SK-N-SH (cell line): ENCODE measurements around the gene ERICH3. TPM values are rescaled to one million over a fixed set of nuclear protein-coding genes. Genes with fewer than 3 reads are reported as not detected.
A peak's percentile ranks its signal among the peaks of the same experiment; 100 is the strongest.

Experiments
- CTCF ChIA-PET: fragments of 300-600, 350-600 bp; formaldehyde crosslinking; extraction: SDS; loops from one replicate; lab custom pipeline; 2021; lab: Yijun Ruan, JAX
- POLR2A ChIA-PET: fragments of 350-600 bp; sonication (Branson Sonifier 250); formaldehyde crosslinking; extraction: SDS; loops from one replicate; lab custom pipeline; 2020; ENCODE audit warnings: antibody characterized with exemption, inconsistent platforms; lab: Yijun Ruan, JAX
- DNase-seq: peaks from one replicate; pipeline ENCODE4 v3.0.0; 2012
- H2AFZ ChIP-seq: fragments of 200-600 bp; sonication (generic); 2 replicates; pipeline ENCODE4 v1.8.1; 2016; ENCODE audit warnings: antibody characterized with exemption, mild to moderate bottlenecking, low read depth
- H3F3A ChIP-seq: fragments of 200-600 bp; sonication (generic); replicated peaks from 2 replicates; pipeline ENCODE3; 2016; ENCODE audit warnings: antibody characterized with exemption, mild to moderate bottlenecking; ENCODE audit not compliant: insufficient read depth
- H3K27ac ChIP-seq, 2 experiments: fragments of 200-500 bp in 1 of 2; fragments of 200-600 bp in 1 of 2; sonication (Bioruptor generic) in 1 of 2; sonication (generic), shearing (Covaris generic) in 1 of 2; 2 replicates each; pipeline versions ENCODE4 v1.5.1 to v1.6.1; 2014 to 2016; ENCODE audit warnings: low read depth in 2 of 2, inconsistent platforms in 1 of 2, low read length in 1 of 2, mild to moderate bottlenecking in 1 of 2, mixed read lengths in 1 of 2
- H3K27me3 ChIP-seq: fragments of 200-600 bp; sonication (generic), shearing (Covaris generic); 2 replicates; pipeline ENCODE4 v1.6.1; 2016; ENCODE audit warnings: mixed run types; ENCODE audit not compliant: insufficient read depth
- H3K36me3 ChIP-seq, 2 experiments: fragments of 200-500 bp in 1 of 2; fragments of 200-600 bp in 1 of 2; sonication (Bioruptor generic) in 1 of 2; sonication (generic) in 1 of 2; replicated peaks in 1 of 2; 2 replicates each; pipeline versions ENCODE3 to v1.5.1; 2014 to 2016; ENCODE audit warnings: low read length in 1 of 2, mild to moderate bottlenecking in 1 of 2; ENCODE audit not compliant: insufficient read depth in 2 of 2, control insufficient read depth in 1 of 2
- H3K4me1 ChIP-seq, 2 experiments: fragments of 200-500 bp in 1 of 2; fragments of 200-600 bp in 1 of 2; sonication (Bioruptor generic) in 1 of 2; sonication (generic), shearing (Covaris generic) in 1 of 2; 2 replicates each; pipeline versions ENCODE4 v1.5.1 to v1.6.1; 2014 to 2016; ENCODE audit warnings: low read depth in 1 of 2, low read length in 1 of 2, mixed run types in 1 of 2; ENCODE audit not compliant: insufficient read depth in 2 of 2, control insufficient read depth in 1 of 2
- H3K4me2 ChIP-seq: fragments of 200-600 bp; sonication (generic), shearing (Covaris generic); 2 replicates; pipeline ENCODE4 v1.6.1; 2017; ENCODE audit warnings: mixed run types
- H3K4me3 ChIP-seq, 2 experiments: fragments of 200-500 bp in 1 of 2; fragments of 200-600 bp in 1 of 2; sonication (Bioruptor generic) in 1 of 2; sonication (generic), shearing (Covaris generic) in 1 of 2; 2 replicates each; pipeline versions ENCODE4 v1.5.1 to v1.8.1; 2014 to 2016; ENCODE audit warnings: low read depth in 2 of 2, inconsistent platforms in 1 of 2, low read length in 1 of 2, mild to moderate bottlenecking in 1 of 2, mixed read lengths in 1 of 2, moderate library complexity in 1 of 2
- H3K79me2 ChIP-seq: fragments of 200-600 bp; sonication (generic); 2 replicates; pipeline ENCODE4 v1.8.1; 2017; ENCODE audit warnings: mild to moderate bottlenecking; ENCODE audit not compliant: insufficient read depth
- H3K9ac ChIP-seq: fragments of 200-600 bp; sonication (generic); 2 replicates; pipeline ENCODE4 v1.6.1; 2017; ENCODE audit warnings: mixed run types
- H3K9me2 ChIP-seq: fragments of 200-600 bp; sonication (generic); 2 replicates; pipeline ENCODE4 v1.6.1; 2017; ENCODE audit warnings: mixed run types
- H3K9me3 ChIP-seq: fragments of 200-600 bp; sonication (generic); 2 replicates; pipeline ENCODE4 v1.6.1; 2017; ENCODE audit warnings: mixed run types, mild to moderate bottlenecking, moderate library complexity
- H4K20me1 ChIP-seq: fragments of 200-600 bp; sonication (generic); 2 replicates; pipeline ENCODE4 v1.6.1; 2017; ENCODE audit warnings: mild to moderate bottlenecking, mixed run types; ENCODE audit not compliant: insufficient read depth
- GATA2 ChIP-seq: sonication (generic); formaldehyde crosslinking; IDR thresholded peaks from 2 replicates; pipeline ENCODE4 v1.5.0; 2020; ENCODE audit warnings: mild to moderate bottlenecking, missing genetic modification reagents
- IRF3 ChIP-seq: fragments of 150-350 bp; IDR thresholded peaks from 2 replicates; pipeline ENCODE4 v1.6.1; 2016; ENCODE audit warnings: mild to moderate bottlenecking, low read depth, low read length
- PBX3 ChIP-seq: IDR thresholded peaks from 2 replicates; pipeline ENCODE4; 2012
- RAD21 ChIP-seq: IDR thresholded peaks from 2 replicates; pipeline ENCODE4 v1.6.1; 2012; ENCODE audit warnings: mild to moderate bottlenecking, low read length
- RCOR1 ChIP-seq: fragments of 150-350 bp; IDR thresholded peaks from 2 replicates; pipeline ENCODE4 v1.6.1; 2017; ENCODE audit warnings: antibody characterized with exemption, low read length
- RFX5 ChIP-seq: IDR thresholded peaks from 2 replicates; pipeline ENCODE4 v1.6.1; 2012; ENCODE audit warnings: mild to moderate bottlenecking, improper control_type of control experiment, low read length
- WGBS: methylation state at CpG from one replicate; pipeline ENCODE4 v1.1.6; 2017; ENCODE audit warnings: low lambda C conversion rate; 5-methylcytosine and 5-hydroxymethylcytosine counted together
- polyA plus RNA-seq, 3 experiments: library from polyadenylated mRNA; depleted of rRNA; stranded (reverse); fragments of >200 nt; gene quantifications; 2 replicates each; pipeline ENCODE4 v1.2.3, GENCODE V29; 2012

Gene ERICH3
- polyA plus RNA-seq, 1 of the 3 experiments (the other 2 are of a cell fraction) = not detected

GRCh38 chr1:74590288-74590687 lies 83.3 kb downstream of the ERICH3 start:
- no peaks in the 10 kb centered on the region for H3K9me2 ChIP-seq
- TF ChIP-seq GATA2 (CRISPR knock-in tag) = peak; percentile 28
- TF ChIP-seq IRF3 = no peak
- TF ChIP-seq, all 33 proteins: peak for 1
- peak overlapping the region in 1 of 2 experiments; percentile 93; a peak in 2 of 4 replicates for H3K27ac ChIP-seq
- no peak for DNase-seq
- no peaks in the 10 kb centered on the region for H3K36me3 ChIP-seq
- 47% methylated on average over 5 of the region's 5 CpGs for WGBS
- H4K20me1 ChIP-seq = no peaks in the 10 kb centered on the region
- ChIA-PET CTCF (interaction anchor here (1.6 to 3.7 kb wide), 2 partner anchors 13 to 86 kb away, joined by 4 to 19 read pairs; no protein-coding TSS in a partner anchor), POLR2A (no interaction called here)
- H2AFZ ChIP-seq = no peak overlapping the region
- H3K79me2 ChIP-seq = no peaks in the 10 kb centered on the region
- H3F3A ChIP-seq = no peaks in the 10 kb centered on the region
- no peak overlapping the region for H3K9ac ChIP-seq
- H3K4me1 ChIP-seq = peaks cover 0 to 21% of the 10 kb centered on the region in 2 experiments; a peak in 2 of 4 replicates
- no peaks in the 10 kb centered on the region; the same call in 1 of the 2 replicates for H3K27me3 ChIP-seq
- no peak overlapping the region for H3K4me2 ChIP-seq
- no peak overlapping the region for H3K4me3 ChIP-seq
- H3K9me3 ChIP-seq = no peaks in the 10 kb centered on the region; the same call in 1 of the 2 replicates

- Histone ChIP-seq H3K9me3 (no peaks in the 10 kb centered on the region; the same call in 1 of the 2 replicates), H3K9me2 (no peaks in the 10 kb centered on the region), H4K20me1 (no peaks in the 10 kb centered on the region), H3K36me3 (no peaks in the 10 kb centered on the region), H3K27me3 (no peaks in the 10 kb centered on the region; the same call in 1 of the 2 replicates), H3K4me2 (no peak overlapping the region), H3K4me3 (no peak overlapping the region), H3F3A (no peaks in the 10 kb centered on the region), H3K27ac (no peak overlapping the region), H3K79me2 (no peaks in the 10 kb centered on the region), H2AFZ (no peak overlapping the region), H3K9ac (no peak overlapping the region), H3K4me1 (peaks cover 0 to 21% of the 10 kb centered on the region in 2 experiments; a peak in 2 of 4 replicates)
- 92% methylated on average over 2 of the region's 2 CpGs for WGBS
- TF ChIP-seq RFX5 (no peak), RCOR1 (no peak), RAD21 (no peak)
- CTCF ChIA-PET = interaction anchor here (0.7 to 0.9 kb wide), 2 partner anchors 83 to 668 kb away, joined by 3 read pairs; no protein-coding TSS in a partner anchor
- DNase-seq = no peak
- POLR2A ChIA-PET = no interaction called here
Observed at GRCh38 chr1:74587888-74588287, 85.7 kb downstream of the ERICH3 start.

- Histone ChIP-seq H3K4me3 (peak overlapping the region in 1 of 2 experiments; percentile 22; a peak in 2 of 4 replicates), H3K79me2 (no peaks in the 10 kb centered on the region), H3K4me2 (no peak overlapping the region), H3K36me3 (no peaks in the 10 kb centered on the region), H3F3A (no peaks in the 10 kb centered on the region), H3K9ac (no peak overlapping the region), H3K27ac (no peak overlapping the region), H4K20me1 (no peaks in the 10 kb centered on the region), H3K9me3 (no peaks in the 10 kb centered on the region; the same call in 1 of the 2 replicates), H2AFZ (0 out of 2 replicates have a peak overlapping the region, but pooled peaks have one; percentile 46), H3K27me3 (no peaks in the 10 kb centered on the region; the same call in 1 of the 2 replicates), H3K4me1 (peaks cover 0 to 11% of the 10 kb centered on the region in 2 experiments; a peak in 2 of 4 replicates), H3K9me2 (no peaks in the 10 kb centered on the region)
- ChIA-PET POLR2A (no interaction called here), CTCF (no interaction called here)
- 52% methylated on average over 4 of the region's 4 CpGs for WGBS
- DNase-seq = no peak
- TF ChIP-seq PBX3 = no peak
Observed at GRCh38 chr1:74586253-74586897, 87.2 kb downstream of the ERICH3 start.
